Breast epithelium (tissue), 3 donors: ENCODE data around the gene FANK1.

ENCODE experiments used
- CTCF ChIP-seq, 3 donors: fragments of 450-650 bp; IDR thresholded peaks; one replicate each; pipeline ENCODE4 v1.5.1; 2016 to 2017; ENCODE audit warnings: antibody characterized with exemption in 3 of 3, mild to moderate bottlenecking in 3 of 3, moderate library complexity in 3 of 3
- POLR2A ChIP-seq: fragments of 450-650 bp; IDR thresholded peaks from one replicate; pipeline ENCODE4 v1.6.1; 2016; ENCODE audit warnings: antibody characterized with exemption, mild to moderate bottlenecking, moderate library complexity
- POLR2AphosphoS5 ChIP-seq, 3 donors: sonication (generic); formaldehyde crosslinking; IDR thresholded peaks; one replicate each; pipeline ENCODE4 v1.6.1; 2017; ENCODE audit warnings: antibody characterized with exemption in 3 of 3

DNA sequence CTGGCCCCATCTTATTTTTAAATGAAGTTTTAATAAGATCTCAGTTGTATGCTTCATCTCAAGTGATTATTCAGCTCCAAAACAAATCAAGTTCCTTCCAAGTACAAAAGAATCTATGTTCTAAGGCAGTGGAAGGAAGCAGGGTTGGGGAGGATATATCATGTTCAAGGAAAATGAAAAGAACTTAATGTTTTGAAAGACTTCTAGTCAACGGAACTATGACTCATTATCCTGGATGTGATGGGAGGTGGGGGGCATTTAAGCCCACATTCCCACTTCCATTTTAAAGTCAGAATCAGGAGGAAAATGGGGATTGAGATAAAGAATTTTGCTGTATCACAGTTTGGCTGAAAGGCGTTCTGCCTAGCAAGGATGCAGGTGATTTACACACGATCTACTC, 59.4 kb downstream of the FANK1 start:
- no peak for TF ChIP-seq CTCF (IDR thresholded peaks at IDR 0.05)
- TF ChIP-seq POLR2A = no peak
- TF ChIP-seq POLR2AphosphoS5 (IDR thresholded peaks at IDR 0.05) = no peak
